GM04503 (cell line): Measurements from ENCODE around the gene NEGR1.
A peak's percentile ranks its signal among the peaks of the same experiment; 100 is the strongest.

Experiments
- DNase-seq: peaks from one replicate; pipeline ENCODE4 v3.0.0-alpha.2; 2012; ENCODE audit warnings: low read depth

The NEGR1 gene

DNA sequence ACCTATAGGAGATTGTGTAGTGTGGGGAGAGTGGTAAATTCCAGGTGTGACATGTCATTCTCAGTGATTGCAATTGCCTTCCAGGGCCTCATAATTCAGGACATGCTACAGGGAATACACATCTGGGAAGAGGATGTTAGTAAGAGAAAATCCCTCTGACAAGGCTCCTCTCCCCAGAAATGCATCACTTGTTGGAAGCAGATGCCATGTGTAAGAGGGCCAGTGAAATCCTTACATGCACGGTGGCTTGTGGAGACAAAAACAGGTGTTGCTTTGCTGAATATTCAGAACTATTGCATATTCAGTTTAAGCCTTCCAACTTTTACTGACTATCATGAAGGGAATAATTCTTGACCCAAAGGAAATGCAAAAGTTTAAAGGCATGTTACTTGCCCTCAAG lies 503.4 kb downstream of the NEGR1 start:
- no peak for DNase-seq

DNA sequence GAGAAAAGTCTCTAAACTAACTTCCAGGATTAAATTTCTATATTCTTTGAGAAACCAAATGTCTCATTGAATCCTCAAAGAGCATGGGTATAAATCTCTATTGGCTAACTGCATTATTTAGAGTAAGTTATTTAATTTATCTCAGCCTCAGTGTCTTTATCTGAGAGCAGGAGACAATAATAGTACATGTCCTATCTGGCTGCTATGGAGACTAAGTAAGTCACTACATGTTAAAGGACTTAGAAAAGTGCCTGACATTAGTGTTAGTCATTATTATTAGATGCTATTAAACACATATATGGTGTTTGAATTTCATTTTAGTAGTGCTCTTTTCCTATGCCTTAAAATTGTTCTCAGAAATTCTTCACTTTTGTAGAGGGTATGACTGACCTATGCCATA lies 505.2 kb downstream of the NEGR1 start:
- DNase-seq = no peak

DNA sequence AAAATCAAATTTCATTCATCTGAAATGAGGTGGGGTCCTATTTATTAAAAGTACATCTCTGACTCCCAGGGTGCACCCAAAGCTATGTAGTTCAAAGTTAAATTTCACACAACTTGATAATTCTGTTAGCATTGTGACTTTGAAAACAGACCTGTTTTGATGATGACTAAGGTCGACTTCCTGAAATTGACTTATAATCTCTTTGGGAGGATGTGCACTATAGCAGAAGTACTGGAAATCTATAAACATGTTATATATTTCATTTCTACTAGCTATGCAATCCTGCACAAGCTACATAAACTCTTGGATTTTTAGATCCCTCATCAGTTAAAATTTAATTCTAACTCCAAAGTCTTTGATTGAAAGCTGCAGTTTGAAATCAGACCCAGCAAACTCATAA lies 507.6 kb downstream of the NEGR1 start:
- DNase-seq = no peak

DNA sequence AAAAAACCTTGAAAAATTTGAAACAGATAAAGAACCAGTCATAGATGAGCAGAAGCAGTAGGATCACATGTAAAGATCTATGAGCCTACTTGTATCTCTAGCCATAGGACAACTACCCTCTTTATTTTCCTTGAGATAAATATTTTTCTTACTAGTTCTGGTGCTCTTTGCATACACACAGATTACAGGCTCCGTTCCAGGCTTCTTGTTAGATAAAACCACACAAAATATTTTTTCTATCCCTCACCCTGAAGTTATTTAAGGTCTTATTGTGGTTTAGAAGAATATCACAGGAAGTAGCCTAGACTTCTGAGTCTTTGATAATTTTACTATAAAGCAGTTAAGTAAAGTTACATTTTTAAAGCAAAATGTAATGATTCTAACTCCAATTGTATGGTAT lies 512.2 kb downstream of the NEGR1 start:
- DNase-seq = peak; percentile 50

DNA sequence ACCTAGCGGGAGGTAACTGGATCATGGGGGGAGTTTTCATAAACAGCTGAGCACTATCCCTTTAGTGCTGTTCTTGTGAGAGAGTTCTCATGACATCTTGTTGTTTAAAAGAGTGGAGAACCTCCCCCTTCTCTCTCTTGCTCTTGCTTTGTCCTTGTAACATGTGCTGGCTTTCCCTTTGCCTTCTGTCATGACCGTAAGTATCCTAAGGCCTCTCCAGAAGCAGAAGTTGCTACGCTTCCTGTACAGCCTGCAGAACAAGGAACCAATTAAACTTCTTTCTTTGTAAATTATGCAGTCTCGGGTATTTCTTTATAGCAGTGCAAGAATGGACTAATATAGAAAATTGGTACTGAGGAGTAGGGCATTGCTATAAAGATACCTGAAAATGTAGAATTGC lies 515.6 kb downstream of the NEGR1 start:
- no peak for DNase-seq

DNA sequence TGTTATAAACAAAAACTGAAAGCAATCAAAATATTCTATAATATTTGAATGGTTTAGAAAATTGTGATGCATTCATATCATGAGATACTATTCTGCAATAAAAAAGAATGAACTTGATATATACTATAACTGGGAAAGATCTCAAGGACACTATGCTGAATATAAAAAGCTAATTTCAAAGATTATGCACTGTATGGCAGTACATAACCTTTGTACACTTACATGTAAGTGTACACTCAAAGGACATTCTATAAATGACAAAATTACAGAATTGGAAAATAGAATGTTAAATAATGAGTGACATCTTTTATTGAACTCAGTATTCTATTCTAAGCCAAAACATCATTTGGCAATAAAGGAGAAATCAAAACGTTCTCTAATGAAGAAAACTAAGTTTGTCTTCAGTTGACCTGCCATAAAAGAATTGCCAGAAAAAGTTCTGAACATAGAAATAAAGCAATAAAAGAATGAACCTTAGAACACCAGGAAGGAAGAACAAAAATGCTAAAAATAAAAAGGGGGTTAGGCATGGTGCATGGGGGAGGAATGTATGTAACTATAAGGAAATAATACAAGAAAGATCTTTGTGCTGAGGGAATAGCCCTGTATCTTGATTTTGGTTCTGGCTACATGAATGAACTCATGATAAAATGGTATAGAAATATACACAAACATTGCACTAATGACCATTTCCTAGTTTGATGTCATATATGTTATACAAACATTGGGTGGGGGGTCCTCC lies 519.7 kb downstream of the NEGR1 start:
- DNase-seq = no peak

DNA sequence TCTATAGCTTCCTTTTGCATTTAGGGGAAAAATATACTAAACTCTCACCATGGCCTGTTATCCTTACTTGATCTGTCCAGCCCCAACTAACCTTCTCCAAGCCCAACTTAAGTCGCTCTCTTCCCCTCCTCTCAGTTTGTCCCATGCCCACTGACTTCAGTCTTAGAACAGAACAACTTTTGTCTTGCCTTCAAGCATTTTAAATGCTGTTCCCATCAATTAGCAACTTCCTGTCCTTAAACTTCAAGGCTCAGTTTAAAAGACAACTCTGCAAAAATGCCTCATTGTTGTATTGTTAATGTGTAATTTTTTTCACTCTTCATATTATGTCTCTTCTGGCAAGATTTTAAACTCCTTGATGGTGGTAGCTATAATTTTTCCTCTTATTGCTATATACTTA lies 526.9 kb downstream of the NEGR1 start:
- no peak for DNase-seq

DNA sequence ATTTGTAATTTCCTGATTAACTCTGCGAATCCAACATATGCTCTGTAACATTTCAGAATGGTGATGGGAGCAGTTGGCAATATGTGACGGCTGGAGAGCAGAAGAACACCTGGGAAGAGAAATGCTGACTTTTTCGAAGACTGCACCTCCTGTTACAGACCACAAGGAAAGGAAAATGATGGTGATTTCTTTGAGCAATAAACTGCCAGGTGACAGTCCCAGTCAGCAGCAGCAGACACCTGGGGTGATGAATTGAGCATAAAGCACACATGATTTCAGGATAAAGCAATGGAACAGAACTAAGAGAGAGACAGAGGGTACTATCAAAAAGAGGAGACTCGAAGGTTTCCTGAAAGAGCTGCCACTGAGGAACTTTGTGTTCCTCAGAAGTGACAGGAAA lies 528.6 kb downstream of the NEGR1 start:
- DNase-seq = no peak

DNA sequence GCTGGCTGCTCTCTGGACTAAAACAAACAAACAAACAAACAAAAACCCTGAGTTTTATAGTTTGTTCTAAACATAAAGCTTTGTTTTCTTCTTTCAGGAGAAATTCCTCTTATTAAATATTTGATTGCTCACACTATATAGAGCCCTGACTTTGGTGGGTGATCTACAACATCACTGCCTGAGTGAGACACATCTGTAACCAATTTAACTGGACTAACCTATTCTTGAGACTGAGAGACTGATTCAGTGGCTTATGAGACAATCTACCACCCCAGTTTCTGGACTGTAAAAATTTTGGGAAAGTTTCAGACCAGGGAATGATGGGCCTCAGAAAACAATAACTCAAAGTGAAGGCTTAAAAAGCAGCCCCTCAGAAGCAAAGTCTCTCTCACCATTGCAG lies 537.0 kb downstream of the NEGR1 start:
- no peak for DNase-seq

DNA sequence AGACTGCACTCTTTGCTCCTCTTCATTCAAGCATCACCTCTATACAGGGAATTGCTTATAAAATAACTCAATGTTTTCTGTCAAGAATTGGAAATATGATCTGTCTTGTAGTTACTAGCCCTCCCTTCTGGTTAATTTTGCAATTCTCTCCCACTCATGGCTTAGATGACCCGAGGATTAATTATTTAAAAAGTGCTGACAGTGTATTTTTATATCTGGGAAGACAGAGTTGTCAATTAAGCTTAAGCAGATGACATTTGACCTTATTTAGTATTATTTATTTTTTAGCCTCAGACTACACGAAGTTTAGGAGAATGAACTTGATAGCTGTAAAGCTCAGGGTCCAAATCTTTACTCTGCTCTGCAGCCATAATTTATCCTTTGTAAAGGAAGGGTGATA lies 538.5 kb downstream of the NEGR1 start:
- no peak for DNase-seq

DNA sequence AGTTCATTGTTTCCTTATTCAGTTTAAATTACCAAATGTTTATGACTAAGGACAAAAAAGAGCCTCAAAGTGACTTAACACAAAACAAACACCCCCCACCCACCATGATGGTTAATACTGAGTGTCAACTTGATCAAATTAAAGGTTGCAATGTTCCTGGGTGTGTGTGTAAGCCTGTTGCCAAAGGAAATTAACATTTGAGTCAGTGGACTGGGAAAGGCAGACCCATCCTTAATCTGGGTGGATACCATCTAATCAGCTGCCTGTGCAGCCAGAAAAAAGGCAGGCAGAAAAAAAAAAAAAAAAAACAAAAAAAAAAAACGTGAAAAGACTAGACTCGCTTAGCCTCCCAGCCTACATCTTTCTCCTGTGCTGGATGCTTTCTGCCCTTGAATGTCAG lies 543.4 kb downstream of the NEGR1 start:
- DNase-seq = no peak

DNA sequence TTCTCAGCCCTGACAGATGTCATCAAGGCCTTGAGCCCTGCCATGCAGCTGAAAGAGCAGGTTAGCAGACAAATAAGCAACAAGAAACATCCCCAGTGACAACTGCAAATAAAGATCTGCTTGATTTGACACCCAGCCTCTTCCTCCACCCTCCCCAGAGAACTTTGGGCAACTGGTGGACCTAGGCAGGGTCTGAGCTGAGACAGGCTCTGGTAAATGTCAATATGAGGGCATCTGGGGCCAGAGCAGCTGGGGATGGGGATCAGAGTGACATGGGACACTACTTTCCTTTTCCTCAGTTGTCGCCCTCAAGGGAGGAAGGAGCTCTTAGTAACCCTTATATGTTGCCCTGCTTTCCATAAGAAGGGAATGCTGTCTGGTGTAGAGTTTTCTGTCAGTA lies 544.1 kb downstream of the NEGR1 start:
- DNase-seq = no peak

DNA sequence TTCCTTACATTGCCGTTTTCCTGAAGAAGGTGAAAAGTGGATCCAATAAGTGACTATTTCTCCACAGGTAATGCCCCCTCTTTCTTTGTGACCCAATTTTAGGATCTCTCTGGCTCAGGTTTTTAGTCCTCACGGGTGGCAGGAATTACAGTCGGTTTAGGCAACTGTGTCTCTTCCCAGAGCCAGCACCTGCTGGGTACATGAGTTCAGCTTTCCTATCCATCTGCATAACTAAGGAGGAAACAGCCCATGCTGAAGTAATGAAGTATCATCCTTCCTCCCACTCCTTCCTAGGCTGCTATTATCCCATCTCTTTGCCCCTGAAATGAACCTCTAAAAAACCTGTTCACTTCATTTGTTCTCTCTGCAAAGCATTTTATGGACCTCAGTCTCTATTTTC lies 544.6 kb downstream of the NEGR1 start:
- DNase-seq = no peak

DNA sequence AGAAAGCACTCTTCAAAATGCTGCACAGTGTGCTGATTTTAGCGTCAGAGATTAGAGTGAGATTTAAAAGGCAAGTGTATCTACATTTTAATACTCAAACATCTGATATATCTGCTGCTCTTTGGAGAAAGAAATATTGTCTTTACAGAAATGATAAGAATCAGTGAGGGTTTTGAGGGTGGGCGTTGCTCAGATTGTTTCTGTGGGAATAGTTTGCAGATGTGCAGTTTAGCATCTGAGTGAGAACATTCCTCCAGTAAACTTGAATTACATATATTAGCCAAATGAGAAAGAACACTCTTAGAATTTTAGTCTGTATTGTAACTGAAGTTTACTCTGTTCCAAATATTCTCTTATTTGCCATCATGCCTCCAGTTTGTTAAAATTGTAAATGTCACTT lies 549.2 kb downstream of the NEGR1 start:
- DNase-seq = no peak

DNA sequence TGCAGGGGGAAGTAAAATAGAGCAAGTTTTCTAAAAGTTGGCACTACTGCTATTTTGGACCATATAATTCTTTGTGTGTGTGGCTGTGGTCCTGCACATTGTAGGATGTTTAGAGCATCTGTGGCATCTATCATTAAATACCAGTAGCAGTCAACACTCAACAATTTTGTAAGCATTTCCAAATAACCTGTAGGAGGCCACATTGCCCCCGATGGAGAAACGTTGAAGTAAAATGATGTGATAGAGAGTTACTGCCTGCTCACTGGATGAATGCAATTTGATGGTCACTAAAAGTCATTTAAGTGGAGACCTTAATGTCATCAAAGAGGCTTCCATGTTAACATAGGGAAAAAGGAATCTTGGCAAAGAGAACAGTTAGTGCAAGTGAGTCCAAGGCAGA lies 560.8 kb downstream of the NEGR1 start:
- no peak for DNase-seq

DNA sequence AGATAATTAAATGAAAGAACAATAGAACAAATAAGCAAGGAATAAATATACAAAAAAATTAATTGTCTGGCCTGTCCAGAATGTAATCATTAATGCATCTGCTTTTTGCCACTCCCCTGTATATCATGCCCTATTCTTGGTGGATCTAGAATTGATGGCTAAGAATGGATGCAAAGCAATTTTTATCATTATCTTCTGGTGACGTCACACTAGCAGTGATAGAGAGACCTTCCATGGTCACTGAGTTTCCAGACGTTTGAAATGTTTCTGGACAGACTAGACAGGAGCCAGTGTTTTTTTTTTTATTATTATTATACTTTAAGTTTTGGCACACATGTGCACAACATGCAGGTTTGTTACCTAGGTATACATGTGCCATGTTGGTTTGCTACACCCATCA lies 563.0 kb downstream of the NEGR1 start:
- DNase-seq = no peak

DNA sequence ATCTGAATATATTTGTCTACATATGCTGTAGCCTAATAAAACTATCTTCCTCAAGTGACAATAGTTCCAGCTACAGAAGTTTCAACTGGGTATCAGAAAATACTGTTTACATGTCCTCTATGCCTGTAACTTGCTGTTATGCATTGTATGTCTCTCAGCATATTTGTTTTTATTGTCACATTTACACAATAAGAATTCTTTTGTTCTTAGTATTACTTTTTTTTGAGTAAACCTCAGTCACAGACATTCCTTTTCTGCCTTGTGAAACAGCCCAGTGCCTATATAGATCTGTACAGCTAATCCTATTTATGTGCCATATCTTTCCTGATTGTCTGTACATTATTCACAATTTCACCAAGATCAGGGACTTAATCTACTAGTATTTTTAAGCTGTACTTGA lies 565.2 kb downstream of the NEGR1 start:
- DNase-seq = peak; percentile 15

DNA sequence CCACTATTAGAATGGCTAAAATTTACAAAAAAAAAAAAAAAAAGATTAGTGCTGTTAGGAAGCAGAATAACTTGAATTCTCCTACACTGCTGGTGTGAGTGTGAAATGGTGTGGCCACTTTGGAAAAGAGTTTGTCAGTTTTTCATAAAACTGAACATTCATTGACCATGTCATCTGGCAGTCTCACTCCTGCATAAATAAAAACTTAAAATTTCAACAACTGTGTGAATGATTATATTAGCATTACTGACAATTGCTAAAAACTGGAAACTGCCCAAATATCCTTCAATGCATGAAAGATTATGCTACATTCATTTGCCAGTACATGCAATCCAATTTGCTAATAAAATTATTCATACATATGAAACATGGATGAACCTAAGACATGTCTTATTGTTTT lies 570.9 kb downstream of the NEGR1 start:
- no peak for DNase-seq

DNA sequence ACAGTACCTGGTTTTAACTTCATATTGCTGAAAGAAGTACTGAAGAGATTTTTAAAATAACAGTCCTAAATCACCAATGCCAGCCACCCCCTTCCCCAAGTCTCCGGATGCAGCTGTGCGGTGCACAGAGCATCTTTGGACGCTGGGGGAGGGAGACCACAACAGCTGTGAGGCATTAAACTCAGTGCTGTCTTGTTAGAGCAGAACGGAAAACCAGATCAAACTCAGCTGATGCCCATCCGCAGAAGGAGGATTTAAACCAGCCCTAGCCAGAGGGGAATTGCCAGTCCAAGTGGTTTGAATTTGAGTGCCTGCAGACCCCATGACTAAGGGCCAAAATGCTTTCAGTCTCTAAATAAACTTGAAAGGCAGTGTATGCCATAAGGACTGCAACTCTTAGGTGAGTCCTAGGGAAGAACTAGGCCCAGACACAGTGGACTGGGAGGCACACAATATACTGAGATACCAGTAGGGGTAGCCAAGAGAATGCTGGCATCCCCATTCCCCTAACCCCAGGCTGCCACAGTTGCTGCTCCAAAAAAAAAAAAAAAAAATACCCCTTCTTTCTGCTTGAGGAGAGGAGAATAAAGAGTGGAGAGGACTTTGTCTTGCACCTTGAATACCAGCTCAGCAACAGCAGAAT lies 576.2 kb downstream of the NEGR1 start:
- no peak for DNase-seq

DNA sequence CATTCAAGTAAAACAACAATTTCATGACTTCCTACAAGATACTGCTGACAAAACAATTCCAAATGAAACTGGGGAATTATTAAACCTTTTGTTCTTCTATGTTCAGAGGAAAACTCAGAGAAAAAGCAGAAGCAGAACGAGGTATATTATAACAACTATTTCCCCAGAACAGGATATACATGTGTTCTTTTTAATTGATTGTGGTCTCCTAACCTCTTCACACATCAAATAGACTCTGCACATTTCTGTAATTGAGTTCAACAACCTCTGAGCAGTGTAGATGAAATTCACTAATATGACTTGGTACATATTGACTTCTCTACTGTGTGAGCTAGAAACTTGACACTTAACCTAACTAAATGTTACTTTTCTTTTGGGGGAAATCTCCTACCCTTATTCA lies 584.2 kb downstream of the NEGR1 start:
- DNase-seq = no peak

DNA sequence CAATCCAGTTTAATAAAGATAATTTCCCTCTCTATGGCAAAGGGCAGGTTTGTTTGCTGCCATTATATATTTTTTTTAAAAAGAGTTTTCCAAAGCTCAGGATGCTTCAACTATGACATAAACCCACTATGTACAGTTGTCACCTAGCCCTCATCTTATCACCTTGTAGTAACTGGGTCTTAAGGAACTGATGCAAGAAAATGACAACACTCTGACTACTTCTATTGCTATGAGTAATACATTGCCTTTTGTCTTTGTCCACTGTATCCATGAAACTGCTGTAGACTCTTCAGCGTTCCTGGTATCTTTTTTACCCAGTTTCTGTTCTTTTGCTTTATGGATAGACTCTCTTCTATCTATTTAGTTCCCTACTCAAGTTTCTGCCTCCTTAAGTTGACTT lies 586.5 kb downstream of the NEGR1 start:
- no peak for DNase-seq

DNA sequence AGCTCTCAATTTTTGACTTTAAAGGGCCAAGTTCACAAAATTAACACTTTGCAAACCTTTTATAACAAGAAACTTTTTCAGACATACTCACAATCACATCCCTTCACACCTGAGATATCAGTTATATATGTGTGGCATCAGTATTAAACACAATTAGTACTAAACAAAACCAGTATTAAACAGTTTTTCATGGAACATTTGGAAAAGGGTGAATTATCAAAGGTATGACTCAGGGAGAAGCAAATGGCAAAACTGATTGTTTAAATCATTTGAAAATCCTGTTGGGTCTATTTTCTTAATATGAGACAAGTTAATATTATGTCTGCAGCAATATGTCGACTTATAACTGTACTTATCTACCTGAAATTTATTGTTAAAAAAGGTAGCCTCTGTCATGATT lies 587.3 kb downstream of the NEGR1 start:
- DNase-seq = no peak

DNA sequence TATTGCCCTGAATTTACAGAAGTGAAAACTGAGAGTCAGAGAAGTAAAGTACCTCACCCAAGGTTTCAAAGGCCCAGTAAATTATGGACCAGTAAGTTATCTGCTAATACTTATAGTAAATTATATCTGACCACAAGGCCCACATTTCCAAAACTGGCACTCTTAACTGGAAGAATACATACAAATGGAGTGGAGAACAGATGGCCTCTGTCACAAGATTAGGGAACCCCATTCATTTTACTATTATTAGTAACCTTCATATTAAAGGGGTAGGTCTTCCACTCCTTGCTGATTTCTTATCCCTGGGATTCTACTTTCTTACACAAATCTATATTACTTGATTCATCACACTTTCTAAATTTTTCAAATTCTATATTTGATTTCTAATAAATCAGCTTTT lies 588.8 kb downstream of the NEGR1 start:
- DNase-seq = no peak

DNA sequence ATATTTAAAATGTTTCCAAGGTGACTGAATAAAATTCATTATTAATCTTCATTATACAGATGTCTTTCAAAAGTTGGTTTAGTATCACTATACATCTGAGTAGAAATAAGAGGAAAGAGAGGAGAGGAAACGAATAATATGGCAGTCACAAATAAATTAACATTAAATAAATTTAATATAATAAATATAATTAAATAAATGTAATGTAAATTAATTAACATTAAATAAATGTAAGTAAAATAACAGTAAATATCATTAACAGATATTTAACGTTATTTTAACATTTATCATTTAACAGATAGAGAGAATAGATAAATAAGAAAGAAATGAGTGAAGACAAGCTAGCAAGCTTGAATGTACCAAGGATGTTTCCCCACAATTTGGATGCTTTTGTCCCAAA lies 592.7 kb downstream of the NEGR1 start:
- no peak for DNase-seq
